Astrocyte (in vitro differentiated cells and primary cell): ENCODE measurements around the gene RNF186.

ENCODE experiments used
- CTCF ChIP-seq: IDR thresholded peaks from 2 replicates; pipeline ENCODE4 v1.5.1; 2011; ENCODE audit warnings: low read depth, mild to moderate bottlenecking, inconsistent platforms, low read length, moderate library complexity; ENCODE audit not compliant: insufficient read depth
- EZH2 ChIP-seq: IDR thresholded peaks from 2 replicates; pipeline ENCODE4 v1.6.1; 2012; ENCODE audit warnings: mild to moderate bottlenecking, low read length, inconsistent platforms; ENCODE audit not compliant: insufficient read depth

- TF ChIP-seq CTCF (no peak), EZH2 (no peak)
Observed at GRCh38 chr1:19768353-19769210, 46.5 kb downstream of the RNF186 start.
